CD4-positive, CD25-positive, alpha-beta regulatory T cell (primary cell): ENCODE results near the gene NCKAP5L. TPM values are rescaled to one million over a fixed set of nuclear protein-coding genes. Genes with fewer than 3 reads are reported as not detected.
A peak's percentile ranks its signal among the peaks of the same experiment; 100 is the strongest.

ENCODE experiments used
- ATAC-seq, 2 donors: fragments of 150-1000 bp; cut with Tn5 transposase; one replicate each; pipeline ENCODE4 v1.10.0; 2021; ENCODE audit warnings: low read depth in 2 of 2, moderate number of reproducible peaks in 2 of 2, moderate library complexity in 1 of 2
- DNase-seq, 3 donors: peaks; one replicate each; pipeline versions ENCODE4 v3.0.0 to v3.0.0-alpha.2; 2012 to 2022; ENCODE audit warnings: mixed read lengths in 1 of 3
- H3K27ac ChIP-seq: one replicate; pipeline ENCODE4 v1.7.0; 2013; ENCODE audit warnings: mild to moderate bottlenecking, low read length; ENCODE audit not compliant: insufficient read depth, poor library complexity, severe bottlenecking
- H3K27me3 ChIP-seq: one replicate; pipeline ENCODE4 v1.7.0; 2013; ENCODE audit warnings: low read length; ENCODE audit not compliant: control insufficient read depth, insufficient read depth
- H3K36me3 ChIP-seq: one replicate; pipeline ENCODE4 v1.7.0; 2013; ENCODE audit warnings: mild to moderate bottlenecking, low read length, moderate library complexity; ENCODE audit not compliant: control insufficient read depth, insufficient read depth
- H3K4me1 ChIP-seq: 2 replicates; pipeline ENCODE4 v1.7.0; 2013; ENCODE audit warnings: mild to moderate bottlenecking, low read length; ENCODE audit not compliant: insufficient read depth, control insufficient read depth, poor library complexity, severe bottlenecking
- H3K4me3 ChIP-seq: one replicate; pipeline ENCODE4 v1.7.0; 2013; ENCODE audit warnings: low read depth, mild to moderate bottlenecking, low read length, moderate library complexity
- H3K9me3 ChIP-seq, 2 experiments: 1 replicate in 1 of 2; 2 replicates in 1 of 2; pipeline ENCODE4 v1.7.0; 2013; ENCODE audit warnings: low read length in 2 of 2, mild to moderate bottlenecking in 1 of 2, moderate library complexity in 1 of 2; ENCODE audit not compliant: control insufficient read depth in 2 of 2
- H3K27ac Mint-ChIP-seq, 3 donors: one replicate each; pipeline ENCODE4 v1.8.0; 2020 to 2022; ENCODE audit warnings: mild to moderate bottlenecking in 3 of 3, mixed read lengths in 3 of 3, moderate library complexity in 2 of 3
- H3K27me3 Mint-ChIP-seq: one replicate; pipeline ENCODE4 v1.8.0; 2022; ENCODE audit warnings: mild to moderate bottlenecking, mixed read lengths
- H3K36me3 Mint-ChIP-seq: one replicate; pipeline ENCODE4 v1.8.0; 2020; ENCODE audit warnings: mixed read lengths
- H3K4me1 Mint-ChIP-seq, 4 donors: one replicate each; pipeline ENCODE4 v1.8.0; 2020 to 2022; ENCODE audit warnings: mixed read lengths in 4 of 4, mild to moderate bottlenecking in 1 of 4
- H3K4me3 Mint-ChIP-seq, 4 donors: one replicate each; pipeline ENCODE4 v1.8.0; 2020 to 2022; ENCODE audit warnings: mild to moderate bottlenecking in 4 of 4, mixed read lengths in 4 of 4, moderate library complexity in 3 of 4
- H3K9me3 Mint-ChIP-seq, 7 donors: one replicate each; pipeline ENCODE4 v1.8.0; 2020 to 2022; ENCODE audit warnings: mixed read lengths in 7 of 7, mild to moderate bottlenecking in 3 of 7, moderate library complexity in 2 of 7
- polyA plus RNA-seq, 4 donors: library from polyadenylated mRNA; unstranded; fragments of 300-500 nt; fragmentation: Illumina TruSeq; gene quantifications; one replicate each; pipeline ENCODE4 v1.2.3, GENCODE V29; 2021
- total RNA-seq: library from RNA; stranded (reverse); gene quantifications from one replicate; pipeline ENCODE4 v1.2.3, GENCODE V29; 2022

Gene NCKAP5L
- total and polyA plus RNA-seq, 5 donors from 2014 or later = 0.18 to 7.8 (median 0.73) TPM

- Histone ChIP-seq H3K4me1 (peaks cover 32% of the 10 kb centered on the region), H3K36me3 (no peaks in the 10 kb centered on the region), H3K4me3 (no peak overlapping the region), H3K27me3 (no peaks in the 10 kb centered on the region), H3K27ac (no peak overlapping the region), H3K9me3 (no peaks in the 10 kb centered on the region)
- H3K27me3 Mint-ChIP-seq = peaks cover 15% of the 10 kb centered on the region
- H3K4me3 Mint-ChIP-seq = peak overlapping the region in 3 of 4 donors; percentile 37 to 68 (median 60)
- H3K27ac Mint-ChIP-seq = no peak overlapping the region
- H3K36me3 Mint-ChIP-seq = peaks cover 5% of the 10 kb centered on the region
- H3K9me3 Mint-ChIP-seq = peaks cover 0 to 2% (median 0%) of the 10 kb centered on the region in 7 donors
- peaks cover 10 to 60% (median 37%) of the 10 kb centered on the region in 4 donors for H3K4me1 Mint-ChIP-seq
- DNase-seq = no peak
- no peak for ATAC-seq
Measured at GRCh38 chr12:49825360-49825970, 2.7 kb downstream of the NCKAP5L start.

GRCh38 chr12:49824895-49825294 lies 3.3 kb downstream of the NCKAP5L start:
- Histone ChIP-seq H3K27me3 (no peaks in the 10 kb centered on the region), H3K27ac (no peak overlapping the region), H3K36me3 (no peaks in the 10 kb centered on the region), H3K4me3 (no peak overlapping the region), H3K9me3 (no peaks in the 10 kb centered on the region), H3K4me1 (peaks cover 32% of the 10 kb centered on the region)
- Mint-ChIP-seq H3K36me3 (peaks cover 5% of the 10 kb centered on the region), H3K4me3 (peak overlapping the region in 2 of 4 donors; percentile 34 to 60), H3K4me1 (peaks cover 10 to 56% (median 37%) of the 10 kb centered on the region in 4 donors), H3K27ac (no peak overlapping the region), H3K9me3 (peaks cover 0 to 2% (median 0%) of the 10 kb centered on the region in 7 donors), H3K27me3 (peaks cover 15% of the 10 kb centered on the region)
- no peak for ATAC-seq
- DNase-seq = no peak

GRCh38 chr12:49824416-49824815 lies 3.8 kb downstream of the NCKAP5L start:
- H3K9me3 ChIP-seq = no peaks in the 10 kb centered on the region
- no peak overlapping the region for H3K27ac ChIP-seq
- H3K27me3 ChIP-seq = no peaks in the 10 kb centered on the region
- H3K27me3 Mint-ChIP-seq = peaks cover 15% of the 10 kb centered on the region
- H3K36me3 Mint-ChIP-seq = peaks cover 5% of the 10 kb centered on the region
- H3K36me3 ChIP-seq = no peaks in the 10 kb centered on the region
- no peak overlapping the region for H3K4me3 ChIP-seq
- peak overlapping the region in 1 of 3 donors; percentile 27 for H3K27ac Mint-ChIP-seq
- H3K4me1 Mint-ChIP-seq = peaks cover 10 to 59% (median 38%) of the 10 kb centered on the region in 4 donors
- H3K4me1 ChIP-seq = peaks cover 30% of the 10 kb centered on the region
- peaks cover 0 to 2% (median 0%) of the 10 kb centered on the region in 7 donors for H3K9me3 Mint-ChIP-seq
- peak overlapping the region in 1 of 4 donors; percentile 51 for H3K4me3 Mint-ChIP-seq
- DNase-seq = no peak
- no peak for ATAC-seq

GRCh38 chr12:49823951-49824350 lies 4.3 kb downstream of the NCKAP5L start:
- Mint-ChIP-seq H3K36me3 (peaks cover 5% of the 10 kb centered on the region), H3K27me3 (peaks cover 13% of the 10 kb centered on the region), H3K4me3 (peak overlapping the region in 2 of 4 donors; percentile 15 to 51), H3K27ac (no peak overlapping the region), H3K9me3 (peaks cover 0 to 2% (median 0%) of the 10 kb centered on the region in 7 donors), H3K4me1 (peaks cover 5 to 56% (median 35%) of the 10 kb centered on the region in 4 donors)
- H3K4me1 ChIP-seq = peaks cover 26% of the 10 kb centered on the region
- no peaks in the 10 kb centered on the region for H3K9me3 ChIP-seq
- no peaks in the 10 kb centered on the region for H3K36me3 ChIP-seq
- H3K4me3 ChIP-seq = no peak overlapping the region
- no peak overlapping the region for H3K27ac ChIP-seq
- DNase-seq (no peak), ATAC-seq (no peak)
- H3K27me3 ChIP-seq = no peaks in the 10 kb centered on the region

GRCh38 chr12:49823350-49823749 lies 4.9 kb downstream of the NCKAP5L start:
- ATAC-seq (no peak), DNase-seq (no peak)
- Mint-ChIP-seq H3K4me3 (peak overlapping the region in 1 of 4 donors; percentile 40), H3K36me3 (peaks cover 5% of the 10 kb centered on the region), H3K4me1 (peaks cover under 1 to 52% (median 29%) of the 10 kb centered on the region in 4 donors), H3K9me3 (no peaks in the 10 kb centered on the region), H3K27me3 (peaks cover 7% of the 10 kb centered on the region), H3K27ac (peak overlapping the region in 1 of 3 donors; percentile 31)
- Histone ChIP-seq H3K4me3 (no peak overlapping the region), H3K27me3 (no peaks in the 10 kb centered on the region), H3K27ac (no peak overlapping the region), H3K9me3 (no peaks in the 10 kb centered on the region), H3K36me3 (no peaks in the 10 kb centered on the region), H3K4me1 (peaks cover 20% of the 10 kb centered on the region)

GRCh38 chr12:49821373-49822287 lies 6.6 kb downstream of the NCKAP5L start:
- Mint-ChIP-seq H3K9me3 (no peaks in the 10 kb centered on the region), H3K36me3 (peaks cover 5% of the 10 kb centered on the region), H3K27me3 (peaks cover 3% of the 10 kb centered on the region), H3K4me1 (peaks cover 0 to 45% (median 24%) of the 10 kb centered on the region in 4 donors), H3K27ac (peak overlapping the region; percentile 18 to 85 (median 41)), H3K4me3 (peak overlapping the region in 1 of 4 donors; percentile 59)
- Histone ChIP-seq H3K27ac (no peak overlapping the region), H3K27me3 (no peaks in the 10 kb centered on the region), H3K4me1 (peaks cover 11% of the 10 kb centered on the region), H3K9me3 (no peaks in the 10 kb centered on the region), H3K4me3 (no peak overlapping the region), H3K36me3 (no peaks in the 10 kb centered on the region)
- ATAC-seq (no peak), DNase-seq (no peak)

- no peak overlapping the region for H3K27ac Mint-ChIP-seq
- peaks cover 12% of the 10 kb centered on the region for H3K36me3 Mint-ChIP-seq
- no peaks in the 10 kb centered on the region for H3K27me3 Mint-ChIP-seq
- no peak overlapping the region for H3K27ac ChIP-seq
- H3K4me1 ChIP-seq = peaks cover 11% of the 10 kb centered on the region
- no peaks in the 10 kb centered on the region for H3K36me3 ChIP-seq
- no peaks in the 10 kb centered on the region for H3K9me3 Mint-ChIP-seq
- DNase-seq = no peak
- no peaks in the 10 kb centered on the region for H3K27me3 ChIP-seq
- no peaks in the 10 kb centered on the region for H3K9me3 ChIP-seq
- H3K4me3 ChIP-seq = no peak overlapping the region
- ATAC-seq = no peak
- H3K4me3 Mint-ChIP-seq = peak overlapping the region in 1 of 4 donors; percentile 48
- peaks cover 0 to 36% (median 15%) of the 10 kb centered on the region in 4 donors for H3K4me1 Mint-ChIP-seq
Measured at GRCh38 chr12:49819786-49820185, 8.4 kb downstream of the NCKAP5L start.
